KMS-11 (cell line): ENCODE data around the gene WNT4.

ENCODE experiments used
- H2AFZ ChIP-seq: fragments of 200-600 bp; sonication (generic); 2 replicates; pipeline ENCODE4 v1.6.1; 2016; ENCODE audit warnings: antibody characterized with exemption, mixed run types, low read depth
- H3K27ac ChIP-seq: fragments of 200-600 bp; sonication (generic); 2 replicates; pipeline ENCODE4 v1.6.1; 2016; ENCODE audit warnings: mild to moderate bottlenecking, mixed run types
- H3K27me3 ChIP-seq: fragments of 200-600 bp; sonication (generic); 2 replicates; pipeline ENCODE4 v1.6.1; 2017; ENCODE audit warnings: mild to moderate bottlenecking, low read depth, mixed run types, moderate library complexity; ENCODE audit not compliant: insufficient read depth
- H3K36me3 ChIP-seq: fragments of 200-600 bp; sonication (generic); 2 replicates; pipeline ENCODE4 v1.6.1; 2017; ENCODE audit warnings: mild to moderate bottlenecking, mixed run types; ENCODE audit not compliant: insufficient read depth
- H3K4me1 ChIP-seq: fragments of 200-600 bp; sonication (generic); 2 replicates; pipeline ENCODE4 v1.6.1; 2016; ENCODE audit warnings: mild to moderate bottlenecking, low read depth, mixed run types; ENCODE audit not compliant: poor library complexity, severe bottlenecking
- H3K4me2 ChIP-seq: fragments of 200-600 bp; sonication (generic); 2 replicates; pipeline ENCODE4 v1.7.0; 2016; ENCODE audit warnings: mild to moderate bottlenecking, mixed run types
- H3K4me3 ChIP-seq: fragments of 200-600 bp; sonication (generic); IDR thresholded peaks from 2 replicates; pipeline ENCODE4 v1.6.1; 2017; ENCODE audit warnings: low read depth, low read length, mixed read lengths; ENCODE audit not compliant: insufficient read depth
- H3K79me2 ChIP-seq: fragments of 200-600 bp; sonication (generic); 2 replicates; pipeline ENCODE4 v1.6.1; 2016; ENCODE audit warnings: low read depth, mixed run types; ENCODE audit not compliant: insufficient read depth
- H3K9ac ChIP-seq: fragments of 200-600 bp; sonication (generic); 2 replicates; pipeline ENCODE4 v1.6.1; 2016; ENCODE audit warnings: mild to moderate bottlenecking, mixed run types
- H4K20me1 ChIP-seq: fragments of 200-600 bp; sonication (generic); 2 replicates; pipeline ENCODE4 v1.6.1; 2016; ENCODE audit warnings: mild to moderate bottlenecking, mixed run types; ENCODE audit not compliant: insufficient read depth
- TF ChIP-seq, protein P1 (sequence below): fragments of 200-600 bp; sonication (generic); conservative IDR thresholded peaks from 2 replicates; pipeline ENCODE4 v1.6.1; 2017; ENCODE audit warnings: low read depth, mild to moderate bottlenecking, antibody characterized with exemption, low read length, moderate library complexity, mixed read lengths

The WNT4 gene

DNA sequence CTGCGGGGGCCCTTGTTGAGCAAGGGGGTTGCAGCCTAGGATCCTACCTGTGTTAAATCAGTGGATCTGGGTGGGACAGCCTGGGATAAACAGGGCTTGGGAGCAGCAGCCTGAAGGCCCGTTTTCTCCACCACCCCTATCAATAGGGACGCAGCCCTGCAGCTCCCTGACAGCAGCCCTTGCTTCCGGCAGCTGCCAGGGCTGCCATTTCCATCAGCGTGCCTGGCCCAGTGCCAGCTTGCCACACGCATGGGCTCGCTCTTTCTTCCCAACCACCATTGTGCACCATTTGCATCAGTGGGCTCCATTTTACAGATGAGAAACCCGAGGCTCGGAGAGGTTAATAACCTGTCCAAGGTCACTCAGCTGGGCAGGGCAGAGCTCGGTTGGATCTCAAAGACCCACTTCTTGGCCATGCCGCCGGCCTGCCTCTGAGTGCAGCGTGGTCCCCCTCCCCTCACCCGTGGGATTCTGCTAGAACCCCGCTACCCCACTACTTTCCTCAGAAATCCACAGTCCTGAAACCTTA lies 3.8 kb downstream of the WNT4 start:
- no peaks in the 10 kb centered on the region for H3K4me1 ChIP-seq
- no peaks in the 10 kb centered on the region for H4K20me1 ChIP-seq
- H2AFZ ChIP-seq, result no peak overlapping the region
- TF ChIP-seq, protein P1, sequence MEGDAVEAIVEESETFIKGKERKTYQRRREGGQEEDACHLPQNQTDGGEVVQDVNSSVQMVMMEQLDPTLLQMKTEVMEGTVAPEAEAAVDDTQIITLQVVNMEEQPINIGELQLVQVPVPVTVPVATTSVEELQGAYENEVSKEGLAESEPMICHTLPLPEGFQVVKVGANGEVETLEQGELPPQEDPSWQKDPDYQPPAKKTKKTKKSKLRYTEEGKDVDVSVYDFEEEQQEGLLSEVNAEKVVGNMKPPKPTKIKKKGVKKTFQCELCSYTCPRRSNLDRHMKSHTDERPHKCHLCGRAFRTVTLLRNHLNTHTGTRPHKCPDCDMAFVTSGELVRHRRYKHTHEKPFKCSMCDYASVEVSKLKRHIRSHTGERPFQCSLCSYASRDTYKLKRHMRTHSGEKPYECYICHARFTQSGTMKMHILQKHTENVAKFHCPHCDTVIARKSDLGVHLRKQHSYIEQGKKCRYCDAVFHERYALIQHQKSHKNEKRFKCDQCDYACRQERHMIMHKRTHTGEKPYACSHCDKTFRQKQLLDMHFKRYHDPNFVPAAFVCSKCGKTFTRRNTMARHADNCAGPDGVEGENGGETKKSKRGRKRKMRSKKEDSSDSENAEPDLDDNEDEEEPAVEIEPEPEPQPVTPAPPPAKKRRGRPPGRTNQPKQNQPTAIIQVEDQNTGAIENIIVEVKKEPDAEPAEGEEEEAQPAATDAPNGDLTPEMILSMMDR, result no peak
- no peak overlapping the region for H3K4me2 ChIP-seq
- no peak overlapping the region for H3K4me3 ChIP-seq
- no peaks in the 10 kb centered on the region for H3K79me2 ChIP-seq
- H3K9ac ChIP-seq, result no peak overlapping the region
- peaks cover 50% of the 10 kb centered on the region for H3K27me3 ChIP-seq
- H3K27ac ChIP-seq, result no peak overlapping the region
- no peaks in the 10 kb centered on the region for H3K36me3 ChIP-seq

DNA sequence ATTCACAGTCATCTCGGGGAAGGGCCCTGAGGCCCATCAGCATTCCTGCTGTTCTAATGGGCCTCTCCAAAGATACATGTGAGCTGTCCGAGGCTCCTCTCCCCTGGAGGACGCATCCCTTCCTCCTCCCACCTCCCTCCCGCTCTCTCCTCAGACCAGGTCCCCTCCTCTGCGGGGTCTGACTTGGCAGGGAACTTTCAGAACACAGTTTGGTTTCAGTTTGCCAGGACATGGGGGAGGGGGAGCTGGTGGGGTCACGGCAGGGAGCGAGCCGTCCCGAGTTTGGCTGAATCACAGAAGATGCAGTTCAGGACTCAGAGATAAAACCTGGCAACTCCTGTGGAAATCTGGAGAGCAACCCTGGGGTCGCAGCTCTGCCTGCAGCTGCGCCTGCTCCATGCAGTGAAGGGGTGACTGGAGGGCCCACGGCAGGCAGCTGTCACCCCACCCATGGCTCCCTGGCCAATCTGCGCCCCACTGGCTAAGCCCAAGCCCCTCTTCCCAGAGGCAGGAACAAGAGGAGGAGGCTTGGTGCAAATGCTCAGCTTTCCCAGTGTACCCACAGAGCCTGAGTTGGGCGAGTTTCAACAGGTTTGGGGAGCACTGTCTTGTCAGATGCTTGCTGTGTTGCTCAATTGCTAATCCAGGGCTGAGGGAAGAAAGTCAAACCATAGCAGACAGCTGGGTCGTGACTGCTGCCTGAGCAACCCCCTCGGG lies 5.7 kb downstream of the WNT4 start:
- Histone ChIP-seq H3K79me2 (no peaks in the 10 kb centered on the region), H4K20me1 (no peaks in the 10 kb centered on the region), H3K4me3 (no peak overlapping the region), H3K9ac (no peak overlapping the region), H3K4me1 (no peaks in the 10 kb centered on the region), H3K27me3 (peaks cover 42% of the 10 kb centered on the region), H3K4me2 (no peak overlapping the region), H3K27ac (no peak overlapping the region), H3K36me3 (no peaks in the 10 kb centered on the region), H2AFZ (no peak overlapping the region)
- TF ChIP-seq, protein P1, result no peak

DNA sequence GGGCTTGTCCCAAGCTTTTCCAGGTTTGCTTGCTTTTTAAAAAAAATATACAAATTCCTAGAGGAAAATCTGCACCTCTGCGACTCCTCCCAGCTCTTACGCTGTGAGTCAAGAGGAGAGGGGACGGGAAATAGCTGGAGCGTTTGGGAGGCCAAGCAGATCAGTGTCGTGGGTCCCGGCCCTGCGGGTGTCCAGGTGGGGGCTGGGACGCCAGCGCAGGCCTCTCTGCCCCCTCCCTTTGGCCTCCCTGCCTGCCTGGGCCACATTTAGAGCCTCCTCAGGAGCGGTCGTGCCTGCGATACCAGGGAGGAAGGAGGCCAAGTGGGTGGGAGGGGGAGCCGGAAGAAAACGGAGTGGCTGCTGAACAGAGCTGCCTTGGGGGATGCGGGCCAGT lies 9.0 kb downstream of the WNT4 start:
- H3K4me3 ChIP-seq, result no peak overlapping the region
- peaks cover 10% of the 10 kb centered on the region; the same call in 1 of the 2 replicates for H3K27me3 ChIP-seq
- TF ChIP-seq, protein P1, result no peak
- no peak overlapping the region for H3K9ac ChIP-seq
- no peak overlapping the region for H3K27ac ChIP-seq
- no peak overlapping the region for H3K4me2 ChIP-seq
- H3K36me3 ChIP-seq, result no peaks in the 10 kb centered on the region
- no peaks in the 10 kb centered on the region for H3K4me1 ChIP-seq
- H4K20me1 ChIP-seq, result no peaks in the 10 kb centered on the region
- no peaks in the 10 kb centered on the region for H3K79me2 ChIP-seq
- no peak overlapping the region for H2AFZ ChIP-seq

GRCh38 chr1:22133247-22133930 lies 9.5 kb downstream of the WNT4 start:
- Histone ChIP-seq H4K20me1 (no peaks in the 10 kb centered on the region), H3K27me3 (peaks cover 5% of the 10 kb centered on the region; the same call in 1 of the 2 replicates), H2AFZ (no peak overlapping the region), H3K4me3 (no peak overlapping the region), H3K9ac (no peak overlapping the region), H3K36me3 (no peaks in the 10 kb centered on the region), H3K4me1 (no peaks in the 10 kb centered on the region), H3K4me2 (no peak overlapping the region), H3K27ac (no peak overlapping the region), H3K79me2 (no peaks in the 10 kb centered on the region)
- TF ChIP-seq, protein P1, result no peak
